Neural progenitor cell (in vitro differentiated cells): ENCODE results near the gene IGSF21.

Experiments used
- CTCF ChIP-seq: fragments of 200-600 bp; sonication (generic); IDR thresholded peaks from 2 replicates; pipeline ENCODE4 v1.5.1; 2017; ENCODE audit warnings: antibody characterized with exemption, mild to moderate bottlenecking
- EZH2phosphoT487 ChIP-seq: fragments of 200-600 bp; sonication (generic); IDR thresholded peaks from 2 replicates; pipeline ENCODE4 v1.6.1; 2017; ENCODE audit warnings: antibody characterized with exemption

- TF ChIP-seq CTCF (no peak), EZH2phosphoT487 (no peak)
Observed at GRCh38 chr1:18146886-18147285, 39.3 kb downstream of the IGSF21 start.
